BJ (cell line): ENCODE measurements around the gene BEST1. TPM values are rescaled to one million over a fixed set of nuclear protein-coding genes. Genes with fewer than 3 reads are reported as not detected.

Experiments used
- CTCF ChIA-PET: fragments of 350-600 bp; formaldehyde crosslinking; extraction: SDS; loops from one replicate; lab custom pipeline; 2021; ENCODE audit warnings: antibody characterized with exemption, inconsistent platforms; lab: Yijun Ruan, JAX
- POLR2A ChIA-PET: fragments of 300-600 bp; sonication (Branson Sonifier 250); formaldehyde crosslinking; extraction: SDS; loops from one replicate; lab custom pipeline; 2021; ENCODE audit warnings: antibody characterized with exemption; lab: Charles Lee
- DNase-seq: peaks from one replicate; pipeline ENCODE4 v3.0.0-alpha.2; 2011; ENCODE audit warnings: low read depth
- H3K27me3 ChIP-seq: 2 replicates; pipeline ENCODE4 v1.6.0; 2011; ENCODE audit warnings: low read length; ENCODE audit not compliant: control insufficient read depth, insufficient read depth
- H3K36me3 ChIP-seq: 2 replicates; pipeline ENCODE4 v1.5.1; 2011; ENCODE audit warnings: low read length; ENCODE audit not compliant: control insufficient read depth, insufficient read depth
- H3K4me3 ChIP-seq: 2 replicates; pipeline ENCODE4 v1.5.1; 2011; ENCODE audit warnings: low read depth, mild to moderate bottlenecking, control low read depth, low read length
- CTCF ChIP-seq: IDR thresholded peaks from 2 replicates; pipeline ENCODE4 v1.5.1; 2011; ENCODE audit warnings: low read depth, mild to moderate bottlenecking, control low read depth, inconsistent platforms, low read length, moderate library complexity; ENCODE audit not compliant: insufficient read depth
- polyA plus RNA-seq: library from polyadenylated mRNA; depleted of rRNA; stranded (reverse); fragments of >200 nt; gene quantifications from 2 replicates; pipeline ENCODE4 v1.2.3, GENCODE V29; 2011

The BEST1 gene
- polyA plus RNA-seq, 1 experiment = 6.4 TPM

- no peak for DNase-seq
- no peaks in the 10 kb centered on the region for H3K36me3 ChIP-seq
- POLR2A ChIA-PET = no interaction called here
- CTCF ChIA-PET = interaction anchor here (0.8 to 4.8 kb wide), 4 partner anchors 16 to 193 kb away, joined by 4 to 33 read pairs (median 7); no protein-coding TSS in a partner anchor
- no peak overlapping the region for H3K4me3 ChIP-seq
- no peak for TF ChIP-seq CTCF
- no peaks in the 10 kb centered on the region for H3K27me3 ChIP-seq
These were observed 35.5 kb upstream of the BEST1 start for GRCh38 chr11:61914471-61915171.

GRCh38 chr11:61916737-61917333 lies 33.3 kb upstream of the BEST1 start:
- Histone ChIP-seq H3K36me3 (no peaks in the 10 kb centered on the region), H3K4me3 (peak overlapping the region; percentile 73), H3K27me3 (no peaks in the 10 kb centered on the region)
- POLR2A ChIA-PET = no interaction called here
- CTCF ChIA-PET = interaction anchor here (0.5 to 2.5 kb wide), 5 partner anchors 11 to 212 kb away, joined by 3 to 7 read pairs (median 5); no protein-coding TSS in a partner anchor
- no peak for DNase-seq
- 0 out of 2 replicates have a peak, but pooled peaks have one; percentile 2 for TF ChIP-seq CTCF

GRCh38 chr11:61917334-61918109 lies 32.6 kb upstream of the BEST1 start, which contains the start of gene RAB3IL1:
RAB3IL1 (minus strand) TSS chr11:61917566; CDS start chr11:61917367, 199 bp downstream.
- H3K27me3 ChIP-seq = no peaks in the 10 kb centered on the region
- CTCF ChIA-PET = interaction anchor here (0.9 to 2.5 kb wide), 2 partner anchors 20 to 30 kb away, joined by 6 to 7 read pairs; no protein-coding TSS in a partner anchor
- no peaks in the 10 kb centered on the region for H3K36me3 ChIP-seq
- POLR2A ChIA-PET = no interaction called here
- TF ChIP-seq CTCF = no peak
- DNase-seq = no peak
- peak within 1 kb of the TSS; percentile 73 for H3K4me3 ChIP-seq

- no peaks in the 10 kb centered on the region for H3K36me3 ChIP-seq
- ChIA-PET POLR2A (no interaction called here), CTCF (interaction anchor here (1.7 to 2.5 kb wide), 3 partner anchors 11 to 30 kb away, joined by 6 to 12 read pairs (median 7); no protein-coding TSS in a partner anchor)
- no peaks in the 10 kb centered on the region for H3K27me3 ChIP-seq
- H3K4me3 ChIP-seq = no peak overlapping the region
- no peak for TF ChIP-seq CTCF
- DNase-seq = no peak
These were observed 31.8 kb upstream of the BEST1 start for GRCh38 chr11:61918251-61918937.
